Vagina (tissue), 2 donors: ENCODE results near the gene SLC44A1.

Experiments used
- CTCF ChIP-seq, 3 experiments: fragments of 450-650 bp in 2 of 3; fragments of 200-600 bp in 1 of 3; sonication (generic) in 1 of 3; IDR thresholded peaks; one replicate each; pipeline ENCODE4 v1.5.1; 2017 to 2019; ENCODE audit warnings: antibody characterized with exemption in 3 of 3, mild to moderate bottlenecking in 2 of 3, moderate library complexity in 2 of 3
- POLR2A ChIP-seq, 2 donors: fragments of 450-650 bp; IDR thresholded peaks; one replicate each; pipeline ENCODE4 v1.6.1; 2017; ENCODE audit warnings: antibody characterized with exemption in 2 of 2, mild to moderate bottlenecking in 2 of 2, moderate library complexity in 2 of 2

DNA sequence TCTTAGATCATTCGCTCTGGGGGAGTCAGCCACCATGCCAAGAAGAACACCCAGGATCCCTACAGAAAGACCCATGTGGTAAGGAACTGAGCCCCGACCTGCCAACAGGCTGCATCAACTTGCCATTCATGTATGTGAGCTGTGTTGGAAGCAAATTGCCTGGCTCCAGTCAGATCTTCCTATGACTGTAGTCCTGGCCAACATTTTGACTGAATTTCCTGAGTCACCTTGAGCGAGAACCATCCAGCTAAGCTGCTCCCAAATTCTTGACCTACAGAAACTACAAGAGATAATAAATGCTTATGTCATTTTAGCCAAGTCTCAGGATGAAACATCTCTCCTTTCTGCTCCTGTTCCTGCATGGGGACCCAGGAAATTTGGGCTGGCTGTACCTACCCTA is 40.0 kb upstream of the SLC44A1 start:
- TF ChIP-seq POLR2A (IDR thresholded peaks at IDR 0.05) (no peak), CTCF (IDR thresholded peaks at IDR 0.05) (no peak)
